ENCODE results near the gene ACER3. TPM values are rescaled to one million over a fixed set of nuclear protein-coding genes. Genes with fewer than 3 reads are reported as not detected.

ACER3 gene
- total RNA-seq, 4 donors from 2014 or later, result 11.5 to 29.3 (median 17.9) TPM

DNA sequence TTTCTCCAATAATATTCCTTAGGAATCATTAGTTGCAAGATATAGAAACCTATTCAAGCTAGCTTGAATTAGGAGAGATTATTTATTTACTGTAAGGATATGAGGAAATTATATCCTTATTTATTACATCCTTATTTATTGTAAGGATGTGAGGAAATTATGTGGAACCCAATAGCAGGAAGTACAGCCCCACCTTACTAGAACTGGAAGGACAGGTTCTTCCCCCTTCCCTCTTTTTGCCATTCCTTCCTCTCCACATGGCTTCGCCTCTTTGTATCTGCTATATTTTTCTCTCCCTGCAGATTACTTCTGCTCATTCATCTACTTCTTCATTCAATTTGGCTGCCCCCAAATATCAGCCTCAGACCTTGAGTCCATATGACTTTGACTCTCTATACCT lies 124.0 kb downstream of the ACER3 start:
- Histone ChIP-seq H3K9me3 (no peaks in the 10 kb centered on the region), H3K4me3 (replicated peaks in 1 of 3) (no peak overlapping the region), H3K4me1 (no peaks in the 10 kb centered on the region), H3K27ac (no peak overlapping the region), H3K27me3 (no peaks in the 10 kb centered on the region), H3K36me3 (no peaks in the 10 kb centered on the region)
- TF ChIP-seq POLR2A (IDR thresholded peaks at IDR 0.05), result no peak
- TF ChIP-seq, protein P1, sequence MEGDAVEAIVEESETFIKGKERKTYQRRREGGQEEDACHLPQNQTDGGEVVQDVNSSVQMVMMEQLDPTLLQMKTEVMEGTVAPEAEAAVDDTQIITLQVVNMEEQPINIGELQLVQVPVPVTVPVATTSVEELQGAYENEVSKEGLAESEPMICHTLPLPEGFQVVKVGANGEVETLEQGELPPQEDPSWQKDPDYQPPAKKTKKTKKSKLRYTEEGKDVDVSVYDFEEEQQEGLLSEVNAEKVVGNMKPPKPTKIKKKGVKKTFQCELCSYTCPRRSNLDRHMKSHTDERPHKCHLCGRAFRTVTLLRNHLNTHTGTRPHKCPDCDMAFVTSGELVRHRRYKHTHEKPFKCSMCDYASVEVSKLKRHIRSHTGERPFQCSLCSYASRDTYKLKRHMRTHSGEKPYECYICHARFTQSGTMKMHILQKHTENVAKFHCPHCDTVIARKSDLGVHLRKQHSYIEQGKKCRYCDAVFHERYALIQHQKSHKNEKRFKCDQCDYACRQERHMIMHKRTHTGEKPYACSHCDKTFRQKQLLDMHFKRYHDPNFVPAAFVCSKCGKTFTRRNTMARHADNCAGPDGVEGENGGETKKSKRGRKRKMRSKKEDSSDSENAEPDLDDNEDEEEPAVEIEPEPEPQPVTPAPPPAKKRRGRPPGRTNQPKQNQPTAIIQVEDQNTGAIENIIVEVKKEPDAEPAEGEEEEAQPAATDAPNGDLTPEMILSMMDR (IDR thresholded peaks at IDR 0.05), result no peak
- DNase-seq, result no peak
- 80 to 95% methylated on average over 1 of the region's 1 CpG for WGBS, 2 donors
- intact Hi-C loops (cut with DNase I), result no loop called here

DNA sequence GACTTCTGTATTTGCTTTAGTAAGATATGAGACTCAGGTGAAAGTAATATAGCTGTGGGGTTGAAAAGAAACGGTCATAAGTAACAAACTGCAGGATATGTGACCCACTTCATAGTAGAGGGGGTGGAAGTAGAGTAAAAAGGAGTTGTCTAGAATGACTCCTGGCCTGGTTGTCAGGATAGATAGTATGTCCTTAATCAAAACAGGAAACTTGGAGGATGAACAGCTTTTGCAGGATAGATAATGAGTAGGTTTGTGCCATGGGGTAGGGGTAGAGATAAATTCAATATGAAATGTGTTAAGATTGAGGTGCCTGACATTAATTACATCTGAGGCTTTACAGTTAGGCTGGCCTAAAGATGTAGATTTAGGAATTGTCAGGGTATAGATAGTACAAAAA lies 126.5 kb downstream of the ACER3 start:
- TF ChIP-seq, protein P1 (IDR thresholded peaks at IDR 0.05), result no peak
- no peak for TF ChIP-seq POLR2A (IDR thresholded peaks at IDR 0.05)
- intact Hi-C loops (cut with DNase I), result no loop called here
- no peak for DNase-seq
- Histone ChIP-seq H3K27me3 (no peaks in the 10 kb centered on the region), H3K27ac (no peak overlapping the region), H3K36me3 (no peaks in the 10 kb centered on the region), H3K9me3 (no peaks in the 10 kb centered on the region), H3K4me1 (no peaks in the 10 kb centered on the region), H3K4me3 (replicated peaks in 1 of 3) (no peak overlapping the region)
- 88 to 97% methylated on average over 1 of the region's 1 CpG for WGBS, 2 donors

DNA sequence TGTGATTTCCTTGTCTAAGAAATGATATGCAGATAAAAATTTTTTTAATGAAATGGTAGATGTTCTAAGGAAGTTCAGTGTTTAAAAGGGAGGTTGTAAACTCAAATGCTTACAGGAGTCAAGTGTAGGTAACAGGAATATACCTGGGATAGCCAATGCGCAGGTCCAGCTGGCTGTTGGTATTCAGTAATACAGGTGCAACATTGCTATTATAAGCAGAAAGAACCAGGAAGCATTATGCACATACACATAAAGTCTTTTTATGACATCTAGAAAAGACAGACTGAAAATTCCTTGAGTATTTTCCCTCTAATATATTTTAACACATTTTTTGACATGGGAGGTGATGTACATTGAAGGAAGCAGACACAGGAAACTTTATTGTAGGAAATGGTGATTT lies 129.9 kb downstream of the ACER3 start:
- H3K4me1 ChIP-seq, result no peaks in the 10 kb centered on the region
- peaks cover 0 to 6% of the 10 kb centered on the region in 2 donors for H3K36me3 ChIP-seq
- no peak for DNase-seq
- WGBS, 2 donors, result 93 to 100% methylated on average over 1 of the region's 1 CpG
- H3K4me3 ChIP-seq (replicated peaks in 1 of 3), result no peak overlapping the region
- H3K9me3 ChIP-seq, result no peaks in the 10 kb centered on the region
- intact Hi-C loops (cut with DNase I), result no loop called here
- H3K27ac ChIP-seq, result no peak overlapping the region
- TF ChIP-seq, protein P1 (IDR thresholded peaks at IDR 0.05), result no peak
- TF ChIP-seq POLR2A (IDR thresholded peaks at IDR 0.05), result no peak
- no peaks in the 10 kb centered on the region for H3K27me3 ChIP-seq

DNA sequence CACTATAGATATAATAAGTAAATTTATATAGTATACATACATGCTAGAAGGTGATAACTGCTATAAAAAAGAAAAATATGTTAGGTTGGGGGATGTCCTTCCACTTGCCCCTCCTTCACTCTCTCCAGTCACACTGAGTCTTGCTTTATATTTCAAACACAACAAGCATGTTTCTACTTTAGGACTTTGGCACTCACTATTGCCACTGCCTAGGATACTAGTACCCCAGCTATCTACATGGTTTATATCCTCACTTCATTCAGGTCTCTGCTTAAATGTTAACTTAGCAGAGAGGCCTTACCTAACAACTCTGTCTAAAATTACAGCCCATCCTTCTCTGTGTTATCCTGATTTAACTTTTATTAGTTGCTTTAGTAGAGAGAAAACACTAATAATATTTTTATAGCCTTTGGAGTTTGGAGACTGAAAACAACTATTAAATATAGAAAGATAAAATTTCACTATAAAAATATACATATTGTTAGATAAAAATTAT lies 134.4 kb downstream of the ACER3 start:
- Histone ChIP-seq H3K9me3 (no peaks in the 10 kb centered on the region), H3K4me1 (no peaks in the 10 kb centered on the region), H3K27ac (no peak overlapping the region), H3K27me3 (no peaks in the 10 kb centered on the region), H3K4me3 (replicated peaks in 1 of 3) (no peak overlapping the region), H3K36me3 (peaks cover 0 to 6% of the 10 kb centered on the region in 2 donors)
- intact Hi-C loops (cut with DNase I), result no loop called here
- DNase-seq, result no peak
- TF ChIP-seq, protein P1 (IDR thresholded peaks at IDR 0.05), result no peak
- no peak for TF ChIP-seq POLR2A (IDR thresholded peaks at IDR 0.05)

DNA sequence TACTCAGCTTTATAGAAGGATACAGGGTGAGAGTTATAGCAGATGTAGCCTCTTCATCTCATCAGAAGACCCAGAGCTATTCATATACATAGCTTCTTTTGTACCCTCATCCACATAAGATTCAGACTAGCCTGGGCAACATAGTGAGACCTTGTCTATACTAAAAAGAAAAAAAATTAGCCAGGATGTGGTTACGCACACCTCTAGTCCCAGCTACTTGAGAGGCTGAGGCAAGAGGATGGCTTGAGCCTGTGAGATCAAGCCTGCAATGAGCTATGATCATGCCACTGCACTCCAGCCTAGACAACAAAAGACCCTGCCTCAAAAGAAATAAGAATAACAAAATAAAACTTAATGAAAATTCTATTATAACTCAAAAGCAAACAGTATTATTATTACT lies 136.8 kb downstream of the ACER3 start:
- H3K4me1 ChIP-seq, result no peaks in the 10 kb centered on the region
- TF ChIP-seq POLR2A (IDR thresholded peaks at IDR 0.05), result no peak
- TF ChIP-seq, protein P1 (IDR thresholded peaks at IDR 0.05), result no peak
- intact Hi-C loops (cut with DNase I), result no loop called here
- WGBS, 2 donors, result 89 to 97% methylated on average over 1 of the region's 1 CpG
- no peak overlapping the region for H3K27ac ChIP-seq
- peaks cover 0 to 6% of the 10 kb centered on the region in 2 donors for H3K36me3 ChIP-seq
- no peak overlapping the region for H3K4me3 ChIP-seq (replicated peaks in 1 of 3)
- no peaks in the 10 kb centered on the region for H3K27me3 ChIP-seq
- no peak for DNase-seq
- H3K9me3 ChIP-seq, result no peaks in the 10 kb centered on the region

Data from thyroid gland (tissue), 4 donors.